ENCODE results near the gene ASPSCR1.

Gene ASPSCR1

DNA sequence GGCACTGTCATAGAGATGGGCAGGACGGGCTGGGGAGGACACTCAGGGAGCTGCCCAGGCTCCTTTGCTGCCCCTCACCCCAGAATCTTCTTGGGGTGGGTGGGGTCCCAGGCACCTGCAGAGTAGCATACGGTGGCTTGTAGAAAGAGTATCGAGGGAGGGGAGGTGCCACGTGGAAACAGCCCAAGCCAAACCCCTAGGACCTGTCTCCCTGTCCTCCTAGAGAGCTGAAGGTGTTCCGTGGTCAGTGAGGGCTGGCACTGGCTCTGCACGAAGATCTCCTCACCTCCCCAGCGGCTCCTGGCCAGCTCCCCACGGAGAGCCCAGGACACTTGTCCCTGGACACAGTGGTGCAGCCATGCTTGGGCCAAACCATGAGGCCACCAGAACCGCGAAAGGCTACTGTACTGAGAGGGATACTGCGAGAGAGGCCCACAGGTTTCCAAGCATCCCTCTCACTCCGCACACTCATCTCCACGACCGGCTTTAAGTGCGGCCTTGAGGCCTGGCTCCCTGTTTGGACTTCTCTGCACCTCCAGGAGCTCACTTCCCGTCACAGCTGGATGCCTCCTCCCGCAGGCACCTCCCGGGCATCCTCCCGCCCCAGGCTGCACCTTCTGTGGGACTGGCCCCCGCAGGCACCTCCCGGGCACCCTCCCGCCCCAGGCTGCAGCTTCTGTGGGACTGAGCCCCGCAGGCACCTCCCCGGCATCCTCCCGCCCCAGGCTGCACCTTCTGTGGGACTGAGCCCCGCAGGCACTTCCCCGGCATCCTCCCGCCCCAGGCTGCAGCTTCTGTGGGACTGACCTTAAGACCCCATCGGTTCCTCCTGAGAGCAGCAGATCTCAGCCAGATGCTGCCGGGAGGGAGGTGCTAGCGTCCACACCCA, 47.9 kb upstream of the ASPSCR1 start:
- TF ChIP-seq, protein P1, sequence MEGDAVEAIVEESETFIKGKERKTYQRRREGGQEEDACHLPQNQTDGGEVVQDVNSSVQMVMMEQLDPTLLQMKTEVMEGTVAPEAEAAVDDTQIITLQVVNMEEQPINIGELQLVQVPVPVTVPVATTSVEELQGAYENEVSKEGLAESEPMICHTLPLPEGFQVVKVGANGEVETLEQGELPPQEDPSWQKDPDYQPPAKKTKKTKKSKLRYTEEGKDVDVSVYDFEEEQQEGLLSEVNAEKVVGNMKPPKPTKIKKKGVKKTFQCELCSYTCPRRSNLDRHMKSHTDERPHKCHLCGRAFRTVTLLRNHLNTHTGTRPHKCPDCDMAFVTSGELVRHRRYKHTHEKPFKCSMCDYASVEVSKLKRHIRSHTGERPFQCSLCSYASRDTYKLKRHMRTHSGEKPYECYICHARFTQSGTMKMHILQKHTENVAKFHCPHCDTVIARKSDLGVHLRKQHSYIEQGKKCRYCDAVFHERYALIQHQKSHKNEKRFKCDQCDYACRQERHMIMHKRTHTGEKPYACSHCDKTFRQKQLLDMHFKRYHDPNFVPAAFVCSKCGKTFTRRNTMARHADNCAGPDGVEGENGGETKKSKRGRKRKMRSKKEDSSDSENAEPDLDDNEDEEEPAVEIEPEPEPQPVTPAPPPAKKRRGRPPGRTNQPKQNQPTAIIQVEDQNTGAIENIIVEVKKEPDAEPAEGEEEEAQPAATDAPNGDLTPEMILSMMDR (IDR thresholded peaks at IDR 0.05; ENCODE audit: poor library complexity, severe bottlenecking) = no peak
- H3K27ac ChIP-seq (ENCODE audit: poor library complexity, severe bottlenecking) = no peak overlapping the region
- H3K27me3 ChIP-seq (ENCODE audit: insufficient read depth, poor library complexity, severe bottlenecking) = no peaks in the 10 kb centered on the region
- no peaks in the 10 kb centered on the region for H3K9me3 ChIP-seq (ENCODE audit: severe bottlenecking)
- H3K4me3 ChIP-seq (ENCODE audit: severe bottlenecking) = no peak overlapping the region
- H3K36me3 ChIP-seq (ENCODE audit: low read depth) = peaks cover 12% of the 10 kb centered on the region
- DNase-seq (ENCODE audit: low spot score) = no peak
- no peak for ATAC-seq (ENCODE audit: low read depth)
- H3K4me1 ChIP-seq (ENCODE audit: insufficient read depth, poor library complexity, severe bottlenecking) = peaks cover 5% of the 10 kb centered on the region

- Histone ChIP-seq H3K4me1 (ENCODE audit: insufficient read depth, poor library complexity, severe bottlenecking) (peaks cover 5% of the 10 kb centered on the region), H3K27ac (ENCODE audit: poor library complexity, severe bottlenecking) (no peak overlapping the region), H3K4me3 (ENCODE audit: severe bottlenecking) (no peak overlapping the region), H3K9me3 (ENCODE audit: severe bottlenecking) (no peaks in the 10 kb centered on the region), H3K27me3 (ENCODE audit: insufficient read depth, poor library complexity, severe bottlenecking) (no peaks in the 10 kb centered on the region), H3K36me3 (ENCODE audit: low read depth) (peaks cover 20% of the 10 kb centered on the region)
- TF ChIP-seq, protein P1 (IDR thresholded peaks at IDR 0.05; ENCODE audit: poor library complexity, severe bottlenecking) = no peak
- ATAC-seq (ENCODE audit: low read depth) (no peak), DNase-seq (ENCODE audit: low spot score) (no peak)
Measured at GRCh38 chr17:81930142-81931125, 47.0 kb upstream of the ASPSCR1 start.

- ATAC-seq (ENCODE audit: low read depth) = no peak
- H3K4me1 ChIP-seq (ENCODE audit: insufficient read depth, poor library complexity, severe bottlenecking) = peaks cover 2% of the 10 kb centered on the region
Measured at GRCh38 chr17:81931189-81931556, 46.3 kb upstream of the ASPSCR1 start.

GRCh38 chr17:81931557-81932332, 45.7 kb upstream of the ASPSCR1 start:
- peak; percentile 1; the same call in 2 of the 3 replicates for ATAC-seq (ENCODE audit: low read depth)
- H3K4me3 ChIP-seq (ENCODE audit: severe bottlenecking) = no peak overlapping the region
- no peak for DNase-seq (ENCODE audit: low spot score)
- H3K27me3 ChIP-seq (ENCODE audit: insufficient read depth, poor library complexity, severe bottlenecking) = no peaks in the 10 kb centered on the region
- no peaks in the 10 kb centered on the region for H3K4me1 ChIP-seq (ENCODE audit: insufficient read depth, poor library complexity, severe bottlenecking)
- TF ChIP-seq, protein P1 (IDR thresholded peaks at IDR 0.05; ENCODE audit: poor library complexity, severe bottlenecking) = no peak
- no peaks in the 10 kb centered on the region for H3K9me3 ChIP-seq (ENCODE audit: severe bottlenecking)
- H3K27ac ChIP-seq (ENCODE audit: poor library complexity, severe bottlenecking) = no peak overlapping the region
- H3K36me3 ChIP-seq (ENCODE audit: low read depth) = peaks cover 24% of the 10 kb centered on the region

More at GRCh38 chr17:81931189-81931556, 46.3 kb upstream of the ASPSCR1 start:
- Histone ChIP-seq H3K27ac (ENCODE audit: poor library complexity, severe bottlenecking) (no peak overlapping the region), H3K4me3 (ENCODE audit: severe bottlenecking) (no peak overlapping the region), H3K9me3 (ENCODE audit: severe bottlenecking) (no peaks in the 10 kb centered on the region), H3K27me3 (ENCODE audit: insufficient read depth, poor library complexity, severe bottlenecking) (no peaks in the 10 kb centered on the region), H3K36me3 (ENCODE audit: low read depth) (peaks cover 24% of the 10 kb centered on the region)
- TF ChIP-seq, protein P1 (IDR thresholded peaks at IDR 0.05; ENCODE audit: poor library complexity, severe bottlenecking) = no peak
- no peak for DNase-seq (ENCODE audit: low spot score)
